Measurements from ENCODE around the gene BCL6B.
A peak's percentile ranks its signal among the peaks of the same experiment; 100 is the strongest.

Gene BCL6B

GRCh38 chr17:7063518-7064094, 40.8 kb downstream of the BCL6B start:
- no peak for DNase-seq

GRCh38 chr17:7064261-7064660, 41.4 kb downstream of the BCL6B start:
- peak in 1 of 2 donors; percentile 31 for DNase-seq

- DNase-seq = no peak
Measured at GRCh38 chr17:7067198-7067597, 44.3 kb downstream of the BCL6B start.

- no peak for DNase-seq
Measured at GRCh38 chr17:7068268-7068667, 45.4 kb downstream of the BCL6B start.

GRCh38 chr17:7070712-7071111, 47.9 kb downstream of the BCL6B start:
- DNase-seq = no peak

- no peak for DNase-seq
Measured at GRCh38 chr17:7072406-7072805, 49.6 kb downstream of the BCL6B start.

- DNase-seq = no peak
Measured at GRCh38 chr17:7074931-7075330, 52.1 kb downstream of the BCL6B start.

- DNase-seq = no peak
Measured at GRCh38 chr17:7077911-7078546, 55.2 kb downstream of the BCL6B start.

- DNase-seq = no peak
Measured at GRCh38 chr17:7078711-7079110, 55.9 kb downstream of the BCL6B start.
